Muscle layer of colon (tissue), 2 donors: ENCODE measurements around the gene SLC5A12.

ENCODE experiments used
- H3K27ac ChIP-seq: one replicate; pipeline ENCODE4 v1.7.0; 2013; ENCODE audit warnings: low read depth, mild to moderate bottlenecking, low read length, moderate library complexity
- H3K27me3 ChIP-seq, 2 donors: one replicate each; pipeline ENCODE4 v1.7.0; 2013; ENCODE audit warnings: low read length in 2 of 2, mild to moderate bottlenecking in 2 of 2; ENCODE audit not compliant: insufficient read depth in 2 of 2, control insufficient read depth in 1 of 2
- H3K36me3 ChIP-seq: one replicate; pipeline ENCODE4 v1.7.0; 2013; ENCODE audit warnings: mild to moderate bottlenecking, low read length; ENCODE audit not compliant: insufficient read depth
- H3K4me1 ChIP-seq: one replicate; pipeline ENCODE4 v1.7.0; 2013; ENCODE audit warnings: mild to moderate bottlenecking, low read length; ENCODE audit not compliant: insufficient read depth
- H3K4me3 ChIP-seq, 2 donors: one replicate each; pipeline ENCODE4 v1.7.0; 2013; ENCODE audit warnings: low read length in 2 of 2, low read depth in 1 of 2, mild to moderate bottlenecking in 1 of 2, moderate library complexity in 1 of 2
- H3K9ac ChIP-seq: one replicate; pipeline ENCODE4 v1.7.0; 2013; ENCODE audit warnings: low read length
- H3K9me3 ChIP-seq: one replicate; pipeline ENCODE4 v1.7.0; 2013; ENCODE audit warnings: mild to moderate bottlenecking, low read length
- donor health status: abdominal sarcoma.
- donor health status: Adenocarcinoma of cecum.

The SLC5A12 gene

GRCh38 chr11:26698224-26698623, 23.6 kb downstream of the SLC5A12 start:
- Histone ChIP-seq H3K9me3 (no peaks in the 10 kb centered on the region), H3K36me3 (no peaks in the 10 kb centered on the region), H3K27ac (no peak overlapping the region), H3K9ac (no peak overlapping the region), H3K4me1 (no peaks in the 10 kb centered on the region), H3K4me3 (no peak overlapping the region), H3K27me3 (no peaks in the 10 kb centered on the region)

- H3K9ac ChIP-seq = no peak overlapping the region
- no peaks in the 10 kb centered on the region for H3K4me1 ChIP-seq
- H3K9me3 ChIP-seq = no peaks in the 10 kb centered on the region
- H3K4me3 ChIP-seq = no peak overlapping the region
- H3K27ac ChIP-seq = no peak overlapping the region
- H3K27me3 ChIP-seq = no peaks in the 10 kb centered on the region
- no peaks in the 10 kb centered on the region for H3K36me3 ChIP-seq
Observed at GRCh38 chr11:26696330-26696729, 25.5 kb downstream of the SLC5A12 start.

DNA sequence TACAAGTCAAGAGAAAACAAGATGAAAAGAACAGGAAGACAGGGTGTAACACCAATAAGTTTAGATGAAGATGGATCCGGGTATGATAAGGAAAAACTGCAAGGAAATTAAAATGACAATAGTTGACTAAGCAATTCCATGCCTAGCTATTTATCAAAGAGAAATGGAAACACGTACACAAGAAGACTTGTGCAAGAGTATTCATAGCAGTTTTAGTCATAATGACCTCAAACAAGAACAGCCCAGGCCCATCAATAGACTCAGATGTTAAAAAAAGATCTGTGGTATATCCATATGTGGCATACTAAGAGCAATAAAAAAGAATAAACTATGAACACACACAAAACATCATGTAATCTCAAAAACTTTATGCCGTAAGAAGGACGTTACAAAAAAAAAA, 33.2 kb downstream of the SLC5A12 start:
- Histone ChIP-seq H3K9me3 (no peaks in the 10 kb centered on the region), H3K4me1 (no peaks in the 10 kb centered on the region), H3K36me3 (no peaks in the 10 kb centered on the region), H3K27me3 (no peaks in the 10 kb centered on the region), H3K27ac (no peak overlapping the region), H3K9ac (no peak overlapping the region), H3K4me3 (no peak overlapping the region)

GRCh38 chr11:26687351-26687750, 34.5 kb downstream of the SLC5A12 start:
- H3K27ac ChIP-seq = no peak overlapping the region
- H3K4me3 ChIP-seq = no peak overlapping the region
- H3K27me3 ChIP-seq = no peaks in the 10 kb centered on the region
- H3K36me3 ChIP-seq = no peaks in the 10 kb centered on the region
- no peak overlapping the region for H3K9ac ChIP-seq
- H3K4me1 ChIP-seq = no peaks in the 10 kb centered on the region
- no peaks in the 10 kb centered on the region for H3K9me3 ChIP-seq

DNA sequence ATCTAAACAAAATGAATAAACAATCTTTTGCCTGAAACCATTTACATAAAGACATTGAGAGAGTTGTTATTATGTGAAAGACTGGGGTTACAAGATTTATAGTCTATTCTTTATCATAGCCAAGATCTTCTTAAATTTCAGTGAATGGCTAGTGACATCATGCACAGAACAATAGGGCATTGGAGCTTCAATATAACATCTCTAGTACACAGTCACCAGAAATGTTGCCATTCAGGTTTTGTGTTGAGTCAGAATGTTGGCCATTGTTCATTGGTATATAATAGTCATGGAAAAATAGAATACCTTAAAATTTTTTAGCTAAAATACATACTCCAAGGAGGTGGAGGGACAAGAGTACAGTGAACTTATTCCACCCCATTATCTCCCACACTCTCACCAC, 44.3 kb downstream of the SLC5A12 start:
- H3K4me1 ChIP-seq = no peaks in the 10 kb centered on the region
- H3K36me3 ChIP-seq = no peaks in the 10 kb centered on the region
- no peak overlapping the region for H3K9ac ChIP-seq
- H3K27ac ChIP-seq = no peak overlapping the region
- no peaks in the 10 kb centered on the region for H3K9me3 ChIP-seq
- no peaks in the 10 kb centered on the region for H3K27me3 ChIP-seq
- no peak overlapping the region for H3K4me3 ChIP-seq

DNA sequence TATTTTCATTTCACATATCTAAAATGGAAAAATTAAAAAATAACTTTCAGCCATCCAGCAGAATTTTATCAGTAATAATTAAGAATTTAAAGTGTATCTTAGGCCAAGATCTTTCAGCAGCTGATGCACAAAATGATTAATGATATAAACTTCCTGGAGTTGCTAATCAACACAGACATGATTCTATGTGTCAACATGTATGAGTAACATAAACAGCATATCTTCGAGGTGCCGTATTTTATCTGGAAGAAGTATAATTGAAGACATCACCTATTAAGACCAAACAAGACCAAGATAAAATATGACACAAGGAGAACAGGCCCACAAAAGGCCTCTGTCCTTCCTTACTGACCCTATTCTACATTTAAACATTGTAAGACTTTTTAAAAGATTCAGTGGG, 45.2 kb downstream of the SLC5A12 start:
- Histone ChIP-seq H3K4me1 (no peaks in the 10 kb centered on the region), H3K27ac (no peak overlapping the region), H3K9me3 (no peaks in the 10 kb centered on the region), H3K4me3 (no peak overlapping the region), H3K9ac (no peak overlapping the region), H3K36me3 (no peaks in the 10 kb centered on the region), H3K27me3 (no peaks in the 10 kb centered on the region)

DNA sequence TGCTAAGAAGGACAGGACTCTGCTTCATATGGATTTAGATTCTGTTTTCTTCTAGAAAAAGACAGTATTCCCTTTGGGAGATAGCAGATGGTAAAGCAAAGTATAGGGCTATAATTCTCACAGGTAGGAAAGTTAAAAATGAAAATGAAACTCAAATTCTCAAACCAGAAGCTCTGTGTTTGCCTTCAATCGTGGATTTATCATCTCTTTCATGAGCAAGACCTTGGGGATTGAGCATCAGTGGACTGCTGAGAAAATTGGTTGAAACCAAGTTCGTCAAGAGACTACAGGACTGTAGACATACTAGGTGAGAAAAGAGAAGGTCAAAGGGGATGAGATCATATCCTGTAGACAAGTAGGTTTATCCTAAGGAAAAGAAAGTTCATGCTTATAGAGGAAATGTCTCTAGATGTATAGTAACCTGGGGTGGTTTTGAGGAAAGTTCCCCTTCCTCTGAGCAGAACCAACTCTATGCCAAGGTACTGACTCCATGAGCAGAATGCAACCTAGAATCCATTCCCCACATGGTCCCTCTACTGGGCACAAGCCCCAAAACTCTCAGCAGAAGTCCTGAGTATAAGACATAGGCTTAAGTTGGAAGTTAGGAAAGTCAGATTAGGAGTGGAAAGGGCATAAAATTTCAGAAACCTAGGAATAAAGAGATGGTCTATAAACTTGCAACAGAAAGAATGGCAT, 46.5 kb downstream of the SLC5A12 start:
- no peaks in the 10 kb centered on the region for H3K36me3 ChIP-seq

GRCh38 chr11:26665946-26666345, 55.9 kb downstream of the SLC5A12 start:
- H3K27ac ChIP-seq = no peak overlapping the region
- H3K9ac ChIP-seq = no peak overlapping the region
- no peak overlapping the region for H3K4me3 ChIP-seq
- H3K36me3 ChIP-seq = no peaks in the 10 kb centered on the region
- H3K4me1 ChIP-seq = no peaks in the 10 kb centered on the region
- no peaks in the 10 kb centered on the region for H3K27me3 ChIP-seq
- no peaks in the 10 kb centered on the region for H3K9me3 ChIP-seq

More for the DNA sequence above, 46.5 kb downstream of the SLC5A12 start:
- Histone ChIP-seq H3K9ac (no peak overlapping the region), H3K27me3 (no peaks in the 10 kb centered on the region), H3K4me1 (no peaks in the 10 kb centered on the region), H3K27ac (no peak overlapping the region), H3K4me3 (no peak overlapping the region), H3K9me3 (no peaks in the 10 kb centered on the region)

DNA sequence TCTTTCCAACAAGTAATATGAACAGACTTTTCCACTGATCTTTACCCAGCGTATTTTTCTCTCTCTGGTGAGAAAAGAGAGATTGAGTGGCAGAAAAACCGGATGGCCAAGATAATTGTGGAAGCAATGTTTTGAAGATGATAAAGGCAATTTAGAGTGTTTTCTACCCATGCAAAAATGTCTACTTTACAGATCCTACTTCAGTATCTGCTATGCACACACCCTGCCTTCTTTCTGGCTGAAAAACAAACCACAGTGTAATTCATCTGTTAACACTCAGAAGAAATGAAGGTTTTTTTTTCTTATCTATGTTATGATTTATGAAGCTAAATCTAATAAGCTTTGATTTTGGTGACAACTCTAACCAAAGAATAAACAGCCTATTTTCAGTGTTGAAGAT, 56.8 kb downstream of the SLC5A12 start:
- Histone ChIP-seq H3K9ac (no peak overlapping the region), H3K27ac (no peak overlapping the region), H3K9me3 (no peaks in the 10 kb centered on the region), H3K4me1 (no peaks in the 10 kb centered on the region), H3K27me3 (no peaks in the 10 kb centered on the region), H3K4me3 (no peak overlapping the region), H3K36me3 (no peaks in the 10 kb centered on the region)

- H3K36me3 ChIP-seq = no peaks in the 10 kb centered on the region
- H3K9ac ChIP-seq = no peak overlapping the region
- H3K27ac ChIP-seq = no peak overlapping the region
- no peak overlapping the region for H3K4me3 ChIP-seq
- H3K4me1 ChIP-seq = no peaks in the 10 kb centered on the region
- no peaks in the 10 kb centered on the region for H3K9me3 ChIP-seq
- H3K27me3 ChIP-seq = no peaks in the 10 kb centered on the region
Observed at GRCh38 chr11:26662916-26663315, 58.9 kb downstream of the SLC5A12 start.

DNA sequence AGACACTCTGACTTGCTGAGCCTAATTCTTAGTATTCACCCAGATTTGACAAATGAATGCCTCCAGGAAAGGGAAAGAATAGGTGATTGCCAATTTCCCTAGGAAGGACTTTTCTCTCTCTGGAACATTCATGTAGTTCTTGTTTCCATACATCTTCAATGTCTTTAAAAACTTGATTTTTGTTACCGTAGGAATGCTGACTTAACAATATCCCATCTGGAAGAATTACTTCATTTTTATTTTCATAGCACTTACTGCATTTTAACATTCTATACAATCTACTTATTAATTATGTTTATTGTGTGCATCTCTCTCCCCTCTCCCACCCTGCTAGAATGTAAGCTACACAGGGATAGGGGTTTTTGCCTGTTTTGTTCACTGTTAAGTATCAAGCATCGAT, 66.6 kb downstream of the SLC5A12 start:
- no peaks in the 10 kb centered on the region for H3K9me3 ChIP-seq
- no peak overlapping the region for H3K4me3 ChIP-seq
- no peaks in the 10 kb centered on the region for H3K4me1 ChIP-seq
- H3K9ac ChIP-seq = no peak overlapping the region
- no peaks in the 10 kb centered on the region for H3K36me3 ChIP-seq
- H3K27me3 ChIP-seq = no peaks in the 10 kb centered on the region
- H3K27ac ChIP-seq = no peak overlapping the region

GRCh38 chr11:26651916-26652315, 69.9 kb downstream of the SLC5A12 start:
- Histone ChIP-seq H3K4me3 (no peak overlapping the region), H3K9ac (no peak overlapping the region), H3K36me3 (no peaks in the 10 kb centered on the region), H3K27ac (no peak overlapping the region), H3K4me1 (peaks cover 4% of the 10 kb centered on the region), H3K27me3 (no peaks in the 10 kb centered on the region), H3K9me3 (no peaks in the 10 kb centered on the region)
